GM18873 (cell line): Measurements from ENCODE around the gene FBH1.
"Not testable (repeated sequence)": the region's sequence is repeated elsewhere in the genome, so short reads cannot be mapped to it uniquely, and the experiment has no call there.

Experiments
- ATAC-seq: cut with Tn5 transposase; IDR thresholded peaks from one replicate; pipeline ENCODE4 v1.9.1; 2021; ENCODE audit warnings: mild to moderate bottlenecking, moderate library complexity, moderate number of reproducible peaks; ENCODE audit not compliant: unreplicated experiment, low FRiP score

FBH1 gene

GRCh38 chr10:5953676-5954075 lies 63.6 kb downstream of the FBH1 start:
- ATAC-seq: no peak

- ATAC-seq: no peak
These were observed 66.3 kb downstream of the FBH1 start for GRCh38 chr10:5956146-5956936.

DNA sequence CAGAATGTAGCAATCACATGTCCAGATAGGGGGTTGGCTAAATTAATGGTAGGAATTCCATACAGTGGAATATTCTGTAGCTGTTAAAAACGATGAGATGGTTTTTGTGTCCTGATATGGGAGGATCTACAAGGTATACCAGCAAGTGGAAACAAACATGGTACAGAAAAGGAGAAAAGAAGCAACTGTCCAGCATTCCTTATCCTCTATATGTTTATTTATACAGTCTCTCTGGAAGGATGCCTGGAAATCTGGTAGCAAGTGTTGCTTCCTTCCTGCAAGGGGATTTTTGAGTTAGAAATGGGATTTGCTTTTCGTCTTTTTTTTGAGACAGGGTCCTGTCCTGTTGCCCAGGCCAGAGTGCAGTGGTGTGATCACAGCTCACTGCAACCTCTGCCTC lies 68.0 kb downstream of the FBH1 start:
- ATAC-seq: no peak

DNA sequence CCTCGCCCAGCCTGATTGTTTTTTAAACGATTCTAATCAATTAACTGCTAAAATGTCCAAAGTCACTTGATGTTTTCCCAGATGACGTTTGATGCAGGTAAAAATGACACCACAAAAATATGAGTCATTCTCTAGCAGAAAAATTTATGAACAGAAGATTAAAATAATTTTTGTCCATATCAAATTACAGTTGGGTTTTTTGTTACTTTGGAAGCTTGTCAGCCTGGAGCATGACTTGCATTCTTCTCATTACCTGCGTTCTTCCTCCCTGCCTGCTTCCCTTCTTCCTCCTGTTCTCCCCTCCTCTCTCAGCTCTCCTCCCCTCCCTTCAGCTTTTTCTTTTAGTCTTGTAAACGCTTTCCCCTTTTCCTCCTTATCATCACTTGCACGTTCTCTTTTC lies 68.6 kb downstream of the FBH1 start:
- ATAC-seq: no peak

- ATAC-seq: no peak
These were observed 69.1 kb downstream of the FBH1 start for GRCh38 chr10:5959142-5959541.

DNA sequence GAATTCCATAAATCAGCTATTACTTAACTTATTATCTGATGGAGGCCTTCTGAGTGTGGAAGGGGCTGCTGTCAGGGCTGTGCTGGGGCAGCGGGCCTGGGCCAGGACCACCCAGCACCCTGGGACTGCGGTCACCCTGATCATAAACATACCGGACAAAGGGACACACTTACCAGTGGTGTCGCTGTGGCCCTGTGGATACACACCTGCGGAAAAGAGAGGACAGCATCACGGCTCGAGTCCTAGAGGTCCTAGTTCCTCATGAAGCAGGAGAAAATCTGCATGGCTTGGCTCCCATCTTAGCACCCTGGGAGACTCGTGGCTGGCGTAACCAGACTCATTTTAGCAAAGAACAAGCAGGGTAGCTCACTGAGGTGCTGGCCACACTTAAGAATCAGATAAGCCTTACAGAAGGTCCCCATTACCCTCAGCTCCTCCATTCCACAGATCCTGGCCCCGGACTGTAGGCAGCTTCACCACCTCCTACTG lies 69.6 kb downstream of the FBH1 start:
- no peak for ATAC-seq

GRCh38 chr10:5960070-5960972 lies 70.3 kb downstream of the FBH1 start:
- ATAC-seq: no peak

DNA sequence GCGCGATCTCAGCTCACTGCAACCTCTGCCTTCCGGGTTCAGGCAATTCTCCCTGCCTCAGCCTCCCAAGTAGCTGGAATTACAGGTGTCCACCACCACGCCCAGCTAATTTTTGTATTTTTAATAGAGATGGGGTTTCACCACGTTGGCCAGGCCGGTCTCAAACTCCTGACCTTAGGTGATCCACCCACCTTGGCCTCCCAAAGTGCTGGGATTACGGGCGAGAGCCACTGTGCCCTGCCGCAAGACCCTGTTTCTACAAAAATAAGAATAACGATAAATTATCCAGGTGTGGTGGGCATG lies 70.9 kb downstream of the FBH1 start:
- ATAC-seq: not testable (repeated sequence)

DNA sequence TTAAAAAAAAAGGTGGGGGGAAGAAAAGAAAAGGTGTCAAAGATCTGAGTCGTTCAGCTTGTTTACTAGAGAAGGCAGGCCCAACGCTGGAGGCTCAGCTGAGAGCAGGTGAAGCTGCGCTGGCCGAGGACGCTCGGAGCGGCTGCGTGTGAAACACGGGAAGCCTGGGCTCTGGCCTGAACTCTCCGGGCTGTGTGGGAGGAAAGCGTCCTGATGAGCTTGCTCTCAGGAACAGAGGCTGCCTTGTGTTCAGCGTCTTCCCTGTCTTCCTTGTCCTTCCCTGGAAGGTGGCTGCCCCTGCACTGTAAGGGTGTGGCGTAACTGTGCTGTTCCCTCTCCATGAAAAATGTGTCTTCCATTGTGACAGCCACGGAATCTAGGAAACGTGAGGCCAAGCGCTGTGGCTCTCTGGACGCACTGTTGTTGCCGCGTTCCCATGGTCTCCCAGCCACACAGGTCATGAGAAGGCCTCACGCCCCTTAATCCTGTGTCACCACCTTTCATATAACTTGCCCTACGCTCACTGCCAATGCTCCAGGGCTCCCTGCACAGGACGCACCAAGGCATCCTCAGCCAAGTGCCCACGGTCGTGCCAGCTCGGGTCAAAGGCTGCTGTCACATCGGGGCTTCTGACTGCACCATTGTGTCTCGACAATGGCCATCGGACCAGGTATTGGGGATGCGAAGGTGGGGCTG lies 71.5 kb downstream of the FBH1 start:
- no peak for ATAC-seq

GRCh38 chr10:5962358-5962940 lies 72.4 kb downstream of the FBH1 start:
- ATAC-seq: not testable (repeated sequence)

DNA sequence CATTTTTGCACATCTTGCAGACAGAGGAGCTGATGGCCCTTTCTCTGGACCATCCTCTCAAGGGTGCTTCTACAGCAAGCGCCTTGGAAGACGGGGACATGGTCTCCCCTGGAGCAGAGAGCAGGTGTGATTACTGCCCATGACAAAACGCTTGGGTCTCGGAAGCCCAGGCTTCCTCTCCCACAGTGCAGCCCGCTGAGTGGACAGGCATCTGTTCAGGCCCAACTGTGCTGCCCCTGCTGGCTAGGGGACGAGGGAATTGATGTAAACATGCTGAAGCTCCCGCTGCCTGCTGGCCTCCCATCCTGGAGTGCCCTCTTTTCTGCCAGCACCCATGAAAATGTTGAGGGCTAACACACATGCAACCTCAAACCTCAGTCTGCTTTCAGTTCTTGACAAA lies 73.0 kb downstream of the FBH1 start:
- ATAC-seq: no peak

GRCh38 chr10:5963591-5963990 lies 73.5 kb downstream of the FBH1 start:
- no peak for ATAC-seq

- no peak for ATAC-seq
These were observed 74.7 kb downstream of the FBH1 start for GRCh38 chr10:5964736-5965135.

DNA sequence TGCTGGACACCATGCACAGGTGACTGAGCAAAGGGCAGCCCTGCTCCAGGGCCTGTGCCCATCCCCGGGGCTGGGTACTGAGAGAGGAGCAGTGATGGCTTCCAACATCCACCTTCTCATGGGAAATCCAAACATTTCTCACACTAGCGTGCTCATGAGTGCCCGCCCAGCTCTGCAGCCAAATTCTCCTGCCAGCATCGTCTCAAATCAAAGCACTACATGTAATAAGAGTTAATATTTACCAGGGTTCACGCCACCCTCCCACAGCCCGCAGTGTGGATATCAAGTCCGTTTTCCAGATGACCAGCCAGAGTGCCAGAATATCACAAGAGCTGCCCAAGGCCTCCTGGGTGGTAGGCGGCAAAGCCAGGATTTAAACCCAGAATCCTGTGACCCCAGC lies 75.2 kb downstream of the FBH1 start:
- ATAC-seq: no peak

DNA sequence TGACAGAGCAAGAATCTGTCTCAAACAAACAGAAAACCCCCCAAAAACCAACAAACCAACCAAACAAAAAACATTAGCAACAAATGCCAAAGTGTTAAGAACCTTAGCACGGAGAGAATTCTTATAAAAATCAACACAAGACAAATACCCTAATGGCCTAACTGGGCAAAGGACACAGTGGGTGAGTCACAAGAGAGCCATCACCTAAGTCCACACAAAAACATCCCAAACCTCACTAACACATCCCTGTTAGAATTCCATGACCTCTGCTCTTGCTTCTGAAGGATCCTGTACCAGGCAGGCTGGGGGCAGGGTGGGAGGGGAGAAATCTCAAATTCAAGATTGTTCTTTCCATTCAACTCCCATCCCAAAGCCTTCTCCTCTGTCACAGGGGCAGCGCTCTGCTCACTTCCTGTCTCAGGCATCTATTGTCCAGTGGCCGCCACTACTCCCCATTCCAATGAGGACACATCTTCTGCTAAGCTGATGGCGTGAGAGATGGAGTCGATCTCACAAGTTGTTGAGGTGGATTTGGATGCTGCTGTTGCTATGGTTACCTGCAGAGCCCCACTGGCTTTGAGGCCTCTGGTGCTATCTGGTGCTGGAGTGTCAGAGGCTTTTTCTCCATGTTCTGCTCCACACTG lies 78.1 kb downstream of the FBH1 start:
- no peak for ATAC-seq

DNA sequence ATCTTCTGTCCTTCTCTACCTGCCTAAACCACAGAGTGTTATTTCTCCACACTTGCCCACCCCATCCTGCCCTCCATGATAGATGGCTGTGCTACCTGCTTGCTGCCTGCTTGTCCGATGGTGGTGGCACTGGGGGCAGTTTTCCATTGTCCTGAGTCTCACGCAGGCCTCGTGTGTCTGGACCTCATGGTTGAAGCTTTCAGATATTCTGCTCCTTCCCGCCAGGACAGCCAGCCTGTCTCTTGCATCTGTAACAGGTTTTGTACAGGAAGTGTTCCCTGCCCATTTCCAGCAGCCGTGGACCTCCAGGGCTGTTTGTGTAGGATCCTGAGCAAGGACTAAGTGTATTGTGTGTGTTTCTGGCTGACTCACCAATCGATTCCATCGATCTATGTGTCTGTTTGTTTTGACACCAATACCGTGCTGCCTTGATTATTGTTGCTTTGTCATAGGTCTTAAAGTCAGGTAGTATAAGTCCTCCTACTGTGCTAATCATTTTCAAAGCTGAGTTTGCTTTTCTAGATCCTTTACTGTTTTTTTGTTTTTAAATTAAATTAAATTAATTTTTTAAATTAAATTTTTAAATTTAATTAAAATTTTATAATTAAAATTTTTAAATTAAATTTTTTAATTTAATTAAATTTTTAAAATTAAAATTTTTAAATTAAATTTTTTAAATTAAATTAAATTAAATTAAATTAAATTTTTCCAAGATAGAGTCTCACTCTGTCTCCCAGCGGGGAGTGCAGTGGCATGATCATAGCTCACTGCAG lies 78.8 kb downstream of the FBH1 start:
- no peak for ATAC-seq

DNA sequence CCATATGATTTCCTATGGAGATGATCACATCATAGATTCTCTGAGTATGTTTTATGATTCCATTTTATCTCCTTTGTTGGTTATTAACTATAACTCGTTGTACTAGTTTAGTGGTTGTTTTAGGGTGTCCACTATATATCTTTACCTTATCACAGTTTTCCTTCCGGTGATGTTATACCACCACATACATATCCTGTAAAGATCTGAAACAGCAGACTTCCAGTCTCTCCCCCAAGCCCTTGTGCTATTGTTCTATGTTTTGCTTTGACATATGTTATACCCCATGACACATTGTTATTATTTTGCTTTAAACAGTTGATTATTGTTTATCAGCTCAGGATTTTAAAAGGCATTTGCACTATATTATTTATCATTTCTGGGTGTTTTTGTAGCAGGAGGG lies 80.0 kb downstream of the FBH1 start:
- ATAC-seq: no peak

- no peak for ATAC-seq
These were observed 80.5 kb downstream of the FBH1 start for GRCh38 chr10:5970527-5970926.

GRCh38 chr10:5971315-5971832 lies 81.3 kb downstream of the FBH1 start:
- ATAC-seq: no peak
